Neuronal stem cell (in vitro differentiated cells): ENCODE measurements around the gene CXorf49B. TPM values are rescaled to one million over a fixed set of nuclear protein-coding genes. Genes with fewer than 3 reads are reported as not detected.
"Not testable (repeated sequence)": the region's sequence is repeated elsewhere in the genome, so short reads cannot be mapped to it uniquely, and the experiment has no call there.

Source experiments
- DNase-seq: peaks from one replicate; pipeline ENCODE4 v3.0.0-alpha.2; 2013; ENCODE audit warnings: low spot score
- H2AFZ ChIP-seq: one replicate; pipeline ENCODE4 v1.6.1; 2013; ENCODE audit warnings: mild to moderate bottlenecking, low read length, inconsistent platforms
- H2AK5ac ChIP-seq: 2 replicates; pipeline ENCODE4 v1.6.1; 2013; ENCODE audit warnings: low read depth, mild to moderate bottlenecking, inconsistent platforms, low read length, moderate library complexity, mixed read lengths
- H2BK120ac ChIP-seq: 2 replicates; pipeline ENCODE4 v1.6.1; 2013; ENCODE audit warnings: low read depth, mild to moderate bottlenecking, inconsistent platforms, low read length, moderate library complexity, mixed read lengths
- H2BK12ac ChIP-seq: one replicate; pipeline ENCODE4 v1.6.1; 2013; ENCODE audit warnings: low read length, inconsistent platforms
- H2BK15ac ChIP-seq: 2 replicates; pipeline ENCODE4 v1.6.1; 2013; ENCODE audit warnings: mild to moderate bottlenecking, low read length, inconsistent platforms, mixed read lengths
- H2BK5ac ChIP-seq: one replicate; pipeline ENCODE4 v1.6.1; 2013; ENCODE audit warnings: inconsistent platforms, mild to moderate bottlenecking, low read length, moderate library complexity
- H3K14ac ChIP-seq: one replicate; pipeline ENCODE4 v1.6.1; 2013; ENCODE audit warnings: low read length, inconsistent platforms
- H3K18ac ChIP-seq: 2 replicates; pipeline ENCODE4 v1.6.1; 2013; ENCODE audit warnings: low read length, inconsistent platforms
- H3K23ac ChIP-seq: 2 replicates; pipeline ENCODE4 v1.6.1; 2013; ENCODE audit warnings: low read depth, mild to moderate bottlenecking, mixed read lengths, low read length, inconsistent platforms; ENCODE audit not compliant: poor library complexity
- H3K27ac ChIP-seq: replicated peaks from 3 replicates; pipeline ENCODE4 v1.5.1; 2013; ENCODE audit warnings: low read length, inconsistent platforms
- H3K27me3 ChIP-seq, 3 experiments: 2 replicates each; pipeline ENCODE4 v1.6.1; 2013; ENCODE audit warnings: low read length in 3 of 3, mild to moderate bottlenecking in 2 of 3, inconsistent platforms in 1 of 3, low read depth in 1 of 3, mixed read lengths in 1 of 3, moderate library complexity in 1 of 3; ENCODE audit not compliant: control insufficient read depth in 3 of 3, insufficient read depth in 3 of 3
- H3K36me3 ChIP-seq, 2 donors: replicated peaks in 1 of 2; 2 replicates each; pipeline ENCODE4 v1.6.1; 2013; ENCODE audit warnings: low read length in 2 of 2; ENCODE audit not compliant: control insufficient read depth in 2 of 2, insufficient read depth in 2 of 2
- H3K4ac ChIP-seq: 2 replicates; pipeline ENCODE4 v1.6.1; 2013; ENCODE audit warnings: inconsistent platforms, mild to moderate bottlenecking, low read length, moderate library complexity
- H3K4me1 ChIP-seq, 2 donors: 1 replicate in 1 of 2; 2 replicates in 1 of 2; pipeline ENCODE4 v1.6.1; 2013; ENCODE audit warnings: low read length in 2 of 2, low read depth in 1 of 2; ENCODE audit not compliant: control insufficient read depth in 2 of 2, insufficient read depth in 1 of 2
- H3K4me2 ChIP-seq: one replicate; pipeline ENCODE4 v1.6.1; 2013; ENCODE audit warnings: mild to moderate bottlenecking, low read length, inconsistent platforms; ENCODE audit not compliant: insufficient read depth, poor library complexity, severe bottlenecking
- H3K4me3 ChIP-seq, 2 donors: 2 replicates each; pipeline ENCODE4 v1.5.1; 2013; ENCODE audit warnings: low read length in 2 of 2, mild to moderate bottlenecking in 2 of 2, inconsistent platforms in 1 of 2, moderate library complexity in 1 of 2
- H3K79me1 ChIP-seq: one replicate; pipeline ENCODE4 v1.6.1; 2013; ENCODE audit warnings: low read depth, mild to moderate bottlenecking, inconsistent platforms, low read length, moderate library complexity
- H3K9ac ChIP-seq: one replicate; pipeline ENCODE4 v1.6.1; 2013; ENCODE audit warnings: mild to moderate bottlenecking, low read depth, low read length, inconsistent platforms; ENCODE audit not compliant: poor library complexity
- H3K9me3 ChIP-seq, 2 donors: replicated peaks in 1 of 2; 2 replicates each; pipeline versions ENCODE3 to v1.6.1; 2013; ENCODE audit warnings: low read length in 2 of 2, mild to moderate bottlenecking in 2 of 2, inconsistent platforms in 1 of 2, low read depth in 1 of 2, mixed read lengths in 1 of 2, moderate library complexity in 1 of 2; ENCODE audit not compliant: control insufficient read depth in 2 of 2, insufficient read depth in 1 of 2
- H4K8ac ChIP-seq: one replicate; pipeline ENCODE4 v1.6.1; 2013; ENCODE audit warnings: low read depth, mild to moderate bottlenecking, inconsistent platforms, low read length, moderate library complexity
- H4K91ac ChIP-seq: one replicate; pipeline ENCODE4 v1.6.1; 2013; ENCODE audit warnings: low read length, low read depth, mild to moderate bottlenecking, inconsistent platforms; ENCODE audit not compliant: poor library complexity
- WGBS, 2 donors: extraction: QIAGEN DNeasy Blood & Tissue Kit; methylation state at CpG; one replicate each; pipeline ENCODE4 v1.1.7; 2013; ENCODE audit warnings: missing lambda C conversion rate in 2 of 2, mixed read lengths in 1 of 2; ENCODE audit not compliant: insufficient read length in 2 of 2, insufficient replicate concordance in 1 of 2; ENCODE audit errors: extremely low coverage in 2 of 2; 5-methylcytosine and 5-hydroxymethylcytosine counted together
- polyA plus RNA-seq, 2 experiments: library from polyadenylated mRNA; stranded (reverse); fragments of 200-250 nt; gene quantifications; one replicate each; pipeline ENCODE4 v1.2.3, GENCODE V29; 2013

The CXorf49B gene
- not detected for polyA plus RNA-seq (2013, experiment 1 of 2)
- not detected for polyA plus RNA-seq (2013, experiment 2 of 2)

DNA sequence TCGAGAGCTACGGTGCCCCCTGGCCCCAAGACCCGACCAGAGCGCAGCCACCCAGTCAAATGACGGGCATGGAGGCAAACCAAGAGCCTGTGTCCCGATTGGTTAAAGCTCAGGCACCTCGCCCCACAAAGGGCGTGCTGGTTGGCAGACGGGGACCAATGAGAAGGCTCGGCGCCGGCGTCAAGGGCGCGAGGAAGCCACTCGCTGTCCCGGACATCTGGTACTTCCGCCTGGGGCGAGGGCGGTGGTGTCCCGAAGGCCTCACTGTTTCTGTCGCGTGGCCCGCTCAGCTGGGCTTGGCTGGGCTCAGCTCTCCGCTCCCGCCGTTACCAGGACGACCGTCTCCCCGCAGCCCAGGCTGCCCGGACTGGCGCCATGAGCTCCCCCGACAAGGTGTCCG lies at the start of gene CXorf49B:
TSS of gene CXorf49B (plus strand) at position 301 of the 400 bp plus-strand sequence. CDS start at position 376, 75 bp downstream.
- not testable (repeated sequence) for H3K4ac ChIP-seq, H3K4me1 ChIP-seq, H2AFZ ChIP-seq, DNase-seq, H3K27me3 ChIP-seq, H2BK120ac ChIP-seq, H3K36me3 ChIP-seq, H3K27ac ChIP-seq, H3K23ac ChIP-seq, H4K91ac ChIP-seq, H3K9me3 ChIP-seq, H2AK5ac ChIP-seq, H2BK15ac ChIP-seq, H2BK5ac ChIP-seq, H3K4me2 ChIP-seq, H3K9ac ChIP-seq, H2BK12ac ChIP-seq, H3K79me1 ChIP-seq, H3K14ac ChIP-seq, H4K8ac ChIP-seq, H3K4me3 ChIP-seq, H3K18ac ChIP-seq
- no CpG with 5 or more reads among the region's 34 CpGs for WGBS, 2 donors

DNA sequence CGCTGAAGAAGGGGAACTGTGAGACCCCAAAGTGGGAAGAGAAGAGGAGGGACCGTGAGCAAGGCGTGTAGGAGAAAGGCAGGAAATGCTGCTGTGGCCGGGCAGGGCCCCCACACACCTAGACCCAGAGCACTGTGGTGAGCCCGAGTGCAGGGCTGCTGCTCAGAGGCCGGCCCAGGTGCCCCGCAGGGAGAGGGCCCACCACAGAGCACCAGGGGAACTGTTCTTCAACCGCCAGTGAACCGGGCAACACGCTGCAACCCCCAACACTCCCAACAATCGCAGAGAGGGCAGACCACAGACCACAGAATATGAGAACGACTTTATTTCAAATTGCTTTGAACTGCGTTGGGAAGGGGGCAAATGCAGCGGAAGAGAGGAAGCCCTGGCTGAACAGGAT lies 49.1 kb upstream of the CXorf49B start:
- H3K36me3 ChIP-seq, H2BK120ac ChIP-seq, H2BK15ac ChIP-seq, H4K91ac ChIP-seq, H3K27me3 ChIP-seq, H3K14ac ChIP-seq, H3K4me3 ChIP-seq, H3K4ac ChIP-seq, H2AK5ac ChIP-seq, H3K27ac ChIP-seq, H2BK12ac ChIP-seq, H3K9me3 ChIP-seq, H2AFZ ChIP-seq, DNase-seq, H3K18ac ChIP-seq, H4K8ac ChIP-seq, H3K4me2 ChIP-seq, H3K79me1 ChIP-seq, H3K4me1 ChIP-seq, H3K9ac ChIP-seq, H3K23ac ChIP-seq, H2BK5ac ChIP-seq: not testable (repeated sequence)
- WGBS, 2 donors: no CpG with 5 or more reads among the region's 14 CpGs

DNA sequence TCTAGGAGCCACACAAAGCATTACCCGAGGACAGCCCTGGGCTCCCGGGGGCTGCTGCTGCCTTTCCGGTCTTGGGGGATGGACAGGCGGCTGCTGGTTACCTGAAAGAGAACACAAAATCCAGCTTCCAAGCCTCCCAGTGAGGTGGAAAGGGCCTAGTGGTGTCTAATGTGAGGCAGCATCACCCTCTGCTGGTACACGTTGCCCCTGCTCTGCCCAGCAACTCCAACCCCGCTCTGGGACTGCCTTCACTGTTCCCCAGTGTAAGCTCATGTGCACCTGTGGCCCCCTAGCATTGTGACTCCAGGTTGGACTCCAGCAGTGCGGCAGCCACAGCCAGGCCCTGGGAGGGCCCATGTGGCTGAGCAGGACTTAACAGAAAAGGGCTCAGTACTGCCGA lies 47.6 kb upstream of the CXorf49B start:
- not testable (repeated sequence) for H3K14ac ChIP-seq, H4K91ac ChIP-seq, H2AK5ac ChIP-seq, H3K36me3 ChIP-seq, H2BK15ac ChIP-seq, H3K4me3 ChIP-seq, H3K4me1 ChIP-seq, H3K4ac ChIP-seq, H3K4me2 ChIP-seq, H3K27ac ChIP-seq, H2BK120ac ChIP-seq, H3K9me3 ChIP-seq, H3K9ac ChIP-seq, H2AFZ ChIP-seq, H2BK5ac ChIP-seq, H4K8ac ChIP-seq, H3K79me1 ChIP-seq, H3K18ac ChIP-seq, H3K23ac ChIP-seq, H3K27me3 ChIP-seq, H2BK12ac ChIP-seq, DNase-seq
- WGBS, 2 donors: no CpG with 5 or more reads among the region's 8 CpGs

DNA sequence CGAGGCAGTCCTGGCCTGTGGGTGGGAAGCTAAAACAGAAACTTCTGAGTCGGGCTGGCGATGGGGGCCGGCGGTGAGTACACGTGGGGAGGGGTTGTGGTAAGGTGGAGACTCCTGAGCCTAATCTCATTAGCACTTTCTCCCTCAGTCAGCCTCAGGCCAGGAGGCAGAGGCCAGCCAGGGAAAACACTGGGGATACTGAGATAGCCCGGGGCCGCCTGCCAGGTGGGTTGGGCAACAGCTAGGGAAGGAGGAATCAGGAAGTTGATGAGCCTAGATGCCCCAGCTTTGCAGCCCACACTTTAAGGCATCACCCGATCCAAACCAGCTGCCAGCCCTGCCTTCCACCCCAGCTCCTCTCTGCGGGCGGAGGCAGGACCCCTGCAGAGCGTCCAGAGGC lies 46.8 kb upstream of the CXorf49B start:
- not testable (repeated sequence) for H3K4me3 ChIP-seq, H2BK120ac ChIP-seq, H3K4ac ChIP-seq, H3K36me3 ChIP-seq, H3K4me2 ChIP-seq, H2BK15ac ChIP-seq, H3K27me3 ChIP-seq, H3K14ac ChIP-seq, H3K4me1 ChIP-seq, H3K23ac ChIP-seq, DNase-seq, H3K27ac ChIP-seq, H2BK5ac ChIP-seq, H2BK12ac ChIP-seq, H3K79me1 ChIP-seq, H4K91ac ChIP-seq, H2AFZ ChIP-seq, H4K8ac ChIP-seq, H3K18ac ChIP-seq, H3K9ac ChIP-seq, H3K9me3 ChIP-seq, H2AK5ac ChIP-seq
- no CpG with 5 or more reads among the region's 12 CpGs for WGBS, 2 donors
